ENCODE results near the gene WDR35.

GRCh38 chr2:20005891-20006470 is 16.1 kb upstream of the WDR35 start:
- TF ChIP-seq POLR2A (IDR thresholded peaks at IDR 0.05; ENCODE audit: low read depth, low read length) (no peak), POLR2AphosphoS5 (IDR thresholded peaks at IDR 0.05; ENCODE audit: low read depth, low read length) (no peak), TAF1 (IDR thresholded peaks at IDR 0.05; ENCODE audit: low read depth, low read length) (no peak), POU2F2 (IDR thresholded peaks at IDR 0.05; ENCODE audit: low read depth, low read length) (no peak), PAX5 (IDR thresholded peaks at IDR 0.05; ENCODE audit: insufficient read depth, low read length, severe bottlenecking) (no peak)
